HEK293 (cell line): Measurements from ENCODE around the gene ZNF280B.

Source experiments
- CTCF ChIA-PET: fragments of 350-600 bp; formaldehyde crosslinking; extraction: SDS; loops from one replicate; lab custom pipeline; 2021; ENCODE audit warnings: antibody characterized with exemption; lab: Yijun Ruan, JAX
- POLR2A ChIA-PET: fragments of 300-600 bp; formaldehyde crosslinking; extraction: SDS; loops from one replicate; lab custom pipeline; 2020; ENCODE audit warnings: antibody characterized with exemption, inconsistent platforms; lab: Yijun Ruan, JAX
- H3K27ac ChIP-seq: fragments of 200-500 bp; sonication (Bioruptor generic); 2 replicates; pipeline ENCODE4 v1.5.1; 2014; ENCODE audit warnings: low read depth, low read length, control low read depth, inconsistent platforms; ENCODE audit errors: extremely low read depth
- H3K36me3 ChIP-seq, 2 experiments: fragments of 200-500 bp in 1 of 2; sonication (Bioruptor generic) in 1 of 2; 1 replicate in 1 of 2; 2 replicates in 1 of 2; pipeline ENCODE4 v1.5.1; 2014 to 2017; ENCODE audit warnings: inconsistent platforms in 2 of 2, low read length in 2 of 2; ENCODE audit not compliant: control insufficient read depth in 2 of 2, insufficient read depth in 1 of 2
- H3K4me1 ChIP-seq: fragments of 200-500 bp; sonication (Bioruptor generic); 2 replicates; pipeline ENCODE4 v1.5.1; 2014; ENCODE audit warnings: mild to moderate bottlenecking, low read length, inconsistent platforms; ENCODE audit not compliant: control insufficient read depth, insufficient read depth
- H3K4me3 ChIP-seq: 2 replicates; pipeline ENCODE4 v1.5.1; 2011; ENCODE audit warnings: low read depth, mild to moderate bottlenecking, control low read depth, low read length, moderate library complexity
- H3K9me3 ChIP-seq: fragments of 200-500 bp; sonication (Bioruptor generic); 2 replicates; pipeline ENCODE4 v1.5.1; 2014; ENCODE audit warnings: low read depth, low read length, inconsistent platforms; ENCODE audit not compliant: control insufficient read depth, insufficient read depth
- FEZF1 ChIP-seq: fragments of 450-650 bp; formaldehyde crosslinking; IDR thresholded peaks from 2 replicates; pipeline ENCODE4 v1.5.1; 2016; ENCODE audit warnings: missing biosample characterization, missing genetic modification characterization
- OSR2 ChIP-seq: fragments of 450-650 bp; formaldehyde crosslinking; IDR thresholded peaks from 2 replicates; pipeline ENCODE4 v1.5.1; 2016; ENCODE audit warnings: missing biosample characterization, missing genetic modification characterization
- PATZ1 ChIP-seq: fragments of 450-650 bp; formaldehyde crosslinking; IDR thresholded peaks from 2 replicates; pipeline ENCODE4 v1.5.1; 2016; ENCODE audit warnings: missing biosample characterization, missing genetic modification characterization
- PRDM4 ChIP-seq: fragments of 450-650 bp; formaldehyde crosslinking; IDR thresholded peaks from 2 replicates; pipeline ENCODE4 v1.5.1; 2017; ENCODE audit warnings: missing biosample characterization, missing genetic modification characterization
- RBAK ChIP-seq: fragments of 450-650 bp; formaldehyde crosslinking; IDR thresholded peaks from 2 replicates; pipeline ENCODE4 v1.5.1; 2016; ENCODE audit warnings: missing biosample characterization, missing genetic modification characterization
- REPIN1 ChIP-seq: fragments of 450-650 bp; formaldehyde crosslinking; IDR thresholded peaks from 2 replicates; pipeline ENCODE4 v1.5.1; 2017; ENCODE audit warnings: missing biosample characterization, missing genetic modification characterization, low read depth
- SP2 ChIP-seq: fragments of 450-650 bp; formaldehyde crosslinking; IDR thresholded peaks from 2 replicates; pipeline ENCODE4 v1.5.1; 2016; ENCODE audit warnings: missing biosample characterization, missing genetic modification characterization
- ZBTB1 ChIP-seq: fragments of 450-650 bp; formaldehyde crosslinking; IDR thresholded peaks from 2 replicates; pipeline ENCODE4 v1.5.1; 2016; ENCODE audit warnings: missing biosample characterization, missing genetic modification characterization
- ZFP37 ChIP-seq: fragments of 450-650 bp; formaldehyde crosslinking; IDR thresholded peaks from 2 replicates; pipeline ENCODE4 v1.5.1; 2016; ENCODE audit warnings: missing biosample characterization, missing genetic modification characterization
- ZNF16 ChIP-seq: fragments of 450-650 bp; formaldehyde crosslinking; IDR thresholded peaks from 2 replicates; pipeline ENCODE4 v1.5.1; 2016; ENCODE audit warnings: low read depth, missing biosample characterization, missing genetic modification characterization
- ZNF266 ChIP-seq: fragments of 450-650 bp; formaldehyde crosslinking; IDR thresholded peaks from 2 replicates; pipeline ENCODE4 v1.5.1; 2016; ENCODE audit warnings: missing biosample characterization, missing genetic modification characterization, low read depth
- ZNF302 ChIP-seq: fragments of 450-650 bp; formaldehyde crosslinking; IDR thresholded peaks from 2 replicates; pipeline ENCODE4 v1.5.1; 2016; ENCODE audit warnings: missing biosample characterization, missing genetic modification characterization, low read depth
- ZNF324 ChIP-seq: fragments of 450-650 bp; formaldehyde crosslinking; IDR thresholded peaks from 2 replicates; pipeline ENCODE4 v1.5.1; 2016; ENCODE audit warnings: missing biosample characterization, missing genetic modification characterization
- ZNF341 ChIP-seq: fragments of 450-650 bp; formaldehyde crosslinking; IDR thresholded peaks from 2 replicates; pipeline ENCODE4; 2016; ENCODE audit warnings: low read depth, missing biosample characterization, missing genetic modification characterization
- ZNF473 ChIP-seq: fragments of 450-650 bp; formaldehyde crosslinking; IDR thresholded peaks from 2 replicates; pipeline ENCODE4 v1.5.1; 2017; ENCODE audit warnings: missing biosample characterization, missing genetic modification characterization
- ZNF513 ChIP-seq: fragments of 450-650 bp; IDR thresholded peaks from 2 replicates; pipeline ENCODE4 v1.5.1; 2018; ENCODE audit warnings: missing biosample characterization, missing genetic modification characterization
- ZNF521 ChIP-seq: fragments of 450-650 bp; formaldehyde crosslinking; IDR thresholded peaks from 2 replicates; pipeline ENCODE4 v1.5.1; 2017; ENCODE audit warnings: missing biosample characterization, mild to moderate bottlenecking, missing genetic modification characterization
- ZNF529 ChIP-seq: fragments of 450-650 bp; formaldehyde crosslinking; IDR thresholded peaks from 2 replicates; pipeline ENCODE4 v1.5.1; 2017; ENCODE audit warnings: missing genetic modification characterization, missing biosample characterization; ENCODE audit not compliant: insufficient replicate concordance
- ZNF548 ChIP-seq: fragments of 450-650 bp; formaldehyde crosslinking; IDR thresholded peaks from 2 replicates; pipeline ENCODE4 v1.5.1; 2016; ENCODE audit warnings: missing biosample characterization, missing genetic modification characterization
- ZNF560 ChIP-seq: fragments of 450-650 bp; formaldehyde crosslinking; IDR thresholded peaks from 2 replicates; pipeline ENCODE4 v1.5.1; 2017; ENCODE audit warnings: missing biosample characterization, missing genetic modification characterization, borderline replicate concordance
- ZNF585B ChIP-seq: fragments of 450-650 bp; formaldehyde crosslinking; IDR thresholded peaks from 2 replicates; pipeline ENCODE4 v1.5.1; 2016; ENCODE audit warnings: missing biosample characterization, missing genetic modification characterization
- ZNF621 ChIP-seq: fragments of 450-650 bp; formaldehyde crosslinking; IDR thresholded peaks from 2 replicates; pipeline ENCODE4 v1.5.1; 2017; ENCODE audit warnings: missing biosample characterization, missing genetic modification characterization
- ZNF639 ChIP-seq: fragments of 450-650 bp; formaldehyde crosslinking; IDR thresholded peaks from 2 replicates; pipeline ENCODE4 v1.5.1; 2016; ENCODE audit warnings: missing biosample characterization, missing genetic modification characterization
- ZNF791 ChIP-seq: fragments of 450-650 bp; formaldehyde crosslinking; IDR thresholded peaks from 2 replicates; pipeline ENCODE4 v1.5.1; 2016; ENCODE audit warnings: missing biosample characterization, missing genetic modification characterization
- ZNF792 ChIP-seq: fragments of 450-650 bp; formaldehyde crosslinking; IDR thresholded peaks from 2 replicates; pipeline ENCODE4 v1.5.1; 2016; ENCODE audit warnings: missing biosample characterization, missing genetic modification characterization
- ZNF837 ChIP-seq: fragments of 450-650 bp; formaldehyde crosslinking; IDR thresholded peaks from 2 replicates; pipeline ENCODE4 v1.5.1; 2016; ENCODE audit warnings: missing biosample characterization, missing genetic modification characterization

The ZNF280B gene

GRCh38 chr22:22479116-22479515 lies 29.4 kb downstream of the ZNF280B start (continued):
- TF ChIP-seq ZFP37 (tag by site-specific recombination) (no peak), ZNF324 (tag by site-specific recombination) (no peak), PRDM4 (tag by site-specific recombination) (no peak), ZNF639 (no peak), SP2 (tag by site-specific recombination) (no peak), ZNF16 (tag by site-specific recombination) (no peak), OSR2 (no peak), ZNF791 (no peak)

GRCh38 chr22:22478470-22478869 lies 30.1 kb downstream of the ZNF280B start:
- CTCF ChIA-PET, result interaction anchor here (1.1 to 12.6 kb wide), 3 partner anchors 14 to 232 kb away, joined by 3 to 87 read pairs (median 3); partner anchors contain the start of gene PRAME
- TF ChIP-seq RBAK (tag by site-specific recombination) (no peak), ZNF302 (tag by site-specific recombination) (no peak), ZNF341 (tag by site-specific recombination) (no peak), ZNF16 (tag by site-specific recombination) (no peak), FEZF1 (tag by site-specific recombination) (no peak), ZNF513 (tag by site-specific recombination) (no peak), ZNF792 (no peak), ZNF529 (tag by site-specific recombination) (no peak)
- POLR2A ChIA-PET, result no interaction called here

GRCh38 chr22:22474733-22475132 lies 33.8 kb downstream of the ZNF280B start:
- ChIA-PET POLR2A (no interaction called here), CTCF (interaction anchor here (0.6 to 12.6 kb wide), 4 partner anchors 11 to 192 kb away, joined by 3 to 87 read pairs (median 3); no protein-coding TSS in a partner anchor)
- H3K36me3 ChIP-seq, result no peaks in the 10 kb centered on the region
- H3K9me3 ChIP-seq, result no peaks in the 10 kb centered on the region
- H3K4me3 ChIP-seq, result no peak overlapping the region
- no peak overlapping the region for H3K27ac ChIP-seq
- H3K4me1 ChIP-seq, result no peaks in the 10 kb centered on the region
- TF ChIP-seq PATZ1 (tag by site-specific recombination), result no peak
- no peak for TF ChIP-seq ZNF266 (tag by site-specific recombination)
- TF ChIP-seq ZNF521 (tag by site-specific recombination), result no peak
- no peak for TF ChIP-seq ZNF621 (tag by site-specific recombination)
- TF ChIP-seq ZNF560 (tag by site-specific recombination), result no peak
- no peak for TF ChIP-seq PRDM4 (tag by site-specific recombination)
- TF ChIP-seq ZNF548, result no peak
- TF ChIP-seq ZBTB1 (tag by site-specific recombination), result no peak
- no peak for TF ChIP-seq SP2 (tag by site-specific recombination)
- no peak for TF ChIP-seq ZNF585B (tag by site-specific recombination)
- no peak for TF ChIP-seq ZNF837 (tag by site-specific recombination)
- no peak for TF ChIP-seq REPIN1 (tag by site-specific recombination)
- TF ChIP-seq ZNF473 (tag by site-specific recombination), result no peak

More at GRCh38 chr22:22478470-22478869, 30.1 kb downstream of the ZNF280B start:
- no peaks in the 10 kb centered on the region for H3K9me3 ChIP-seq
- no peaks in the 10 kb centered on the region; a peak in 1 of 3 replicates for H3K36me3 ChIP-seq
- H3K4me1 ChIP-seq, result no peaks in the 10 kb centered on the region
- no peak overlapping the region for H3K27ac ChIP-seq
- H3K4me3 ChIP-seq, result no peak overlapping the region
